Activated gamma-delta T cell treated with Interleukin-2 at 50 U/mL for 16 hours (primary cell): ENCODE measurements around the gene IGSF3.
"Not testable (repeated sequence)": the region's sequence is repeated elsewhere in the genome, so short reads cannot be mapped to it uniquely, and the experiment has no call there.

Experiments used
- DNase-seq: peaks from one replicate; pipeline ENCODE4 v3.0.0-alpha.2; 2020

IGSF3 gene

GRCh38 chr1:116572771-116573430, 94.6 kb downstream of the IGSF3 start:
- DNase-seq: no peak

GRCh38 chr1:116572099-116572498, 95.4 kb downstream of the IGSF3 start:
- no peak for DNase-seq

GRCh38 chr1:116571215-116571919, 96.2 kb downstream of the IGSF3 start:
- DNase-seq: no peak

GRCh38 chr1:116570358-116571214, 96.9 kb downstream of the IGSF3 start, which contains the start of gene CD58:
Gene CD58 (minus strand): TSS chr1:116571026. CDS start chr1:116570972, 54 bp downstream.
- DNase-seq: peak; percentile 76

- peak; percentile 53 for DNase-seq
Observed at GRCh38 chr1:116569776-116570357, 97.7 kb downstream of the IGSF3 start.

GRCh38 chr1:116569381-116569670, 98.2 kb downstream of the IGSF3 start:
- no peak for DNase-seq

GRCh38 chr1:116568662-116569380, 98.7 kb downstream of the IGSF3 start:
- no peak for DNase-seq

- no peak for DNase-seq
Observed at GRCh38 chr1:116567790-116568661, 99.5 kb downstream of the IGSF3 start.

GRCh38 chr1:116565222-116565621, 102.3 kb downstream of the IGSF3 start:
- no peak for DNase-seq

GRCh38 chr1:116564426-116564825, 103.1 kb downstream of the IGSF3 start:
- no peak for DNase-seq

- not testable (repeated sequence) for DNase-seq
Observed at GRCh38 chr1:116562465-116562864, 105.1 kb downstream of the IGSF3 start.

- no peak for DNase-seq
Observed at GRCh38 chr1:116561563-116561962, 106.0 kb downstream of the IGSF3 start.

GRCh38 chr1:116560704-116561490, 106.6 kb downstream of the IGSF3 start:
- no peak for DNase-seq

GRCh38 chr1:116559304-116559761, 108.2 kb downstream of the IGSF3 start:
- no peak for DNase-seq

- DNase-seq: no peak
Observed at GRCh38 chr1:116558571-116558970, 109.0 kb downstream of the IGSF3 start.

- DNase-seq: no peak
Observed at GRCh38 chr1:116558140-116558549, 109.4 kb downstream of the IGSF3 start.

- DNase-seq: no peak
Observed at GRCh38 chr1:116557323-116557878, 110.1 kb downstream of the IGSF3 start.

- DNase-seq: peak; percentile 55
Observed at GRCh38 chr1:116556289-116557006, 111.1 kb downstream of the IGSF3 start.

- no peak for DNase-seq
Observed at GRCh38 chr1:116554924-116555323, 112.6 kb downstream of the IGSF3 start.
